Measurements from ENCODE around the gene HOXC11.

DNA sequence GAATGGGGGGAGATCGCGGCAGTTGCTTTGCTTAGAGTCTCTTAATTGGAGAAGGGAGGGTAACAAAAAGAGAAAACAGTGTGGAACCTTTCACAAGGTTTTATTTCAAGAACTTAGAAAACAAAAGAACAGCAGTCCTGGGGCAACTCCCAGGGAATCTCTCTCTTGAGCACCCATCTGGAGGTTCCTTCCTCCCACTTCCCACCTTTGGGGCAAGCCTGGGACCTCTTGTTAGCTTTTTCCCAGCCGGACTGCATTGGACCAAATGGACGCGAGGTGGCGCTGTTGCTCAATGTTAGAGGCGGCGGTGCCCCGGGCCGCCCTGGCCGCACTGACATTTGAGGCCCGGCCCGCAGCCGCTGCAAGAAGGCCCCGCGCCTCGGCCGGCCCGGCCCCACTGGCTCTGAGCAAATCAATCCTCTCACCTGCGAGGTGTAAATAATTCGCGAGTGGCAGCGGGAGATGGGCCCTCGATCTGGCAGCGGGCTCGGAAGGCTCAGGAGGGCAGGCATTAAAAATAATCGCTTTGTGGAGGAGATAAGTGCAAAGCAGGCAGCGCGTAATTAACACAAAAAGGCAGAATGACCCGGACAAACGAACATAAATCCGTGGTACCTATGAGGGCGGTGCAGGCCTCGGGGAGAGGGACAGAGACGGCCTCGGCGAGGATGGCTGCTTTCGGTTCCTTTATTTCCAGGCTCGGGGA lies 33.1 kb downstream of the HOXC11 start:
- TF ChIP-seq, protein P1, sequence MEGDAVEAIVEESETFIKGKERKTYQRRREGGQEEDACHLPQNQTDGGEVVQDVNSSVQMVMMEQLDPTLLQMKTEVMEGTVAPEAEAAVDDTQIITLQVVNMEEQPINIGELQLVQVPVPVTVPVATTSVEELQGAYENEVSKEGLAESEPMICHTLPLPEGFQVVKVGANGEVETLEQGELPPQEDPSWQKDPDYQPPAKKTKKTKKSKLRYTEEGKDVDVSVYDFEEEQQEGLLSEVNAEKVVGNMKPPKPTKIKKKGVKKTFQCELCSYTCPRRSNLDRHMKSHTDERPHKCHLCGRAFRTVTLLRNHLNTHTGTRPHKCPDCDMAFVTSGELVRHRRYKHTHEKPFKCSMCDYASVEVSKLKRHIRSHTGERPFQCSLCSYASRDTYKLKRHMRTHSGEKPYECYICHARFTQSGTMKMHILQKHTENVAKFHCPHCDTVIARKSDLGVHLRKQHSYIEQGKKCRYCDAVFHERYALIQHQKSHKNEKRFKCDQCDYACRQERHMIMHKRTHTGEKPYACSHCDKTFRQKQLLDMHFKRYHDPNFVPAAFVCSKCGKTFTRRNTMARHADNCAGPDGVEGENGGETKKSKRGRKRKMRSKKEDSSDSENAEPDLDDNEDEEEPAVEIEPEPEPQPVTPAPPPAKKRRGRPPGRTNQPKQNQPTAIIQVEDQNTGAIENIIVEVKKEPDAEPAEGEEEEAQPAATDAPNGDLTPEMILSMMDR (IDR thresholded peaks at IDR 0.05): peak in 1 of 3 donors; percentile 72
- no peak for TF ChIP-seq POLR2A (IDR thresholded peaks at IDR 0.05)
